GM23338 (cell line): ENCODE results near the gene PSMG4. TPM values are rescaled to one million over a fixed set of nuclear protein-coding genes. Genes with fewer than 3 reads are reported as not detected.

ENCODE experiments used
- ATAC-seq: fragments of 200-7000 bp; cut with Tn5 transposase; 3 replicates; pipeline ENCODE4 v1.9.1; 2020
- DNase-seq: peaks from one replicate; pipeline ENCODE4 v3.0.0-alpha.2; 2015; ENCODE audit warnings: low spot score
- H2AFZ ChIP-seq: fragments of 200-600 bp; sonication (generic); 2 replicates; pipeline ENCODE4 v1.8.0; 2016; ENCODE audit warnings: antibody characterized with exemption, mild to moderate bottlenecking, moderate library complexity
- H3F3A ChIP-seq: fragments of 200-600 bp; sonication (generic); replicated peaks from 2 replicates; pipeline ENCODE4 v1.8.0; 2017; ENCODE audit warnings: antibody characterized with exemption, mixed run types, low read depth
- H3K27ac ChIP-seq: fragments of 200-600 bp; sonication (generic); 2 replicates; pipeline ENCODE4 v1.6.1; 2016; ENCODE audit warnings: low read depth
- H3K27me3 ChIP-seq: fragments of 200-600 bp; sonication (generic); 2 replicates; pipeline ENCODE4 v1.8.0; 2016; ENCODE audit warnings: mild to moderate bottlenecking, mixed run types, moderate library complexity; ENCODE audit not compliant: insufficient read depth
- H3K36me3 ChIP-seq: fragments of 200-600 bp; sonication (generic); 2 replicates; pipeline ENCODE4 v1.8.0; 2016; ENCODE audit warnings: mild to moderate bottlenecking; ENCODE audit not compliant: insufficient read depth
- H3K4me1 ChIP-seq: fragments of 200-600 bp; sonication (generic); 2 replicates; pipeline ENCODE4 v1.8.0; 2016; ENCODE audit warnings: mild to moderate bottlenecking, moderate library complexity; ENCODE audit not compliant: insufficient read depth
- H3K4me2 ChIP-seq: fragments of 200-600 bp; sonication (generic); 2 replicates; pipeline ENCODE4 v1.7.1; 2017; ENCODE audit warnings: mixed run types
- H3K4me3 ChIP-seq: fragments of 200-600 bp; sonication (generic); 2 replicates; pipeline ENCODE4 v1.6.1; 2016; ENCODE audit warnings: mixed run types
- H3K79me2 ChIP-seq: fragments of 200-600 bp; sonication (generic); replicated peaks from 2 replicates; pipeline ENCODE4 v1.8.0; 2017; ENCODE audit warnings: mild to moderate bottlenecking; ENCODE audit not compliant: insufficient read depth
- H3K9me2 ChIP-seq: fragments of 200-600 bp; sonication (generic); 2 replicates; pipeline ENCODE4 v1.8.0; 2017; ENCODE audit not compliant: insufficient read depth
- H4K20me1 ChIP-seq: fragments of 200-600 bp; sonication (generic); replicated peaks from 2 replicates; pipeline ENCODE4 v1.8.0; 2017; ENCODE audit warnings: mild to moderate bottlenecking; ENCODE audit not compliant: insufficient read depth
- H3K27ac Mint-ChIP-seq: 2 replicates; pipeline ENCODE4 v1.8.0; 2020; ENCODE audit warnings: inconsistent platforms, mild to moderate bottlenecking, moderate library complexity, mixed read lengths
- H3K27me3 Mint-ChIP-seq: 3 replicates; pipeline ENCODE4 v1.8.0; 2022; ENCODE audit warnings: low read depth, mild to moderate bottlenecking, moderate library complexity, mixed read lengths, inconsistent platforms; ENCODE audit not compliant: insufficient read depth, poor library complexity
- H3K36me3 Mint-ChIP-seq: 3 replicates; pipeline ENCODE4 v1.8.0; 2021; ENCODE audit warnings: low read depth, mild to moderate bottlenecking, inconsistent platforms, moderate library complexity, mixed read lengths
- H3K4me1 Mint-ChIP-seq: 3 replicates; pipeline ENCODE4 v1.8.0; 2020; ENCODE audit warnings: mild to moderate bottlenecking, inconsistent platforms, mixed read lengths
- H3K4me3 Mint-ChIP-seq: 3 replicates; pipeline ENCODE4 v1.8.0; 2021; ENCODE audit warnings: moderate library complexity, mild to moderate bottlenecking, inconsistent platforms, mixed read lengths
- H3K9me3 Mint-ChIP-seq: 3 replicates; pipeline ENCODE4 v1.8.0; 2020; ENCODE audit warnings: moderate library complexity, mild to moderate bottlenecking, inconsistent platforms, mixed read lengths
- CTCF ChIP-seq, 2 experiments: fragments of 200-600 bp in 1 of 2; sonication (generic) in 1 of 2; conservative IDR thresholded peaks; 2 replicates each; pipeline versions ENCODE4 v1.5.1 to v1.6.1; 2016 to 2017; ENCODE audit warnings: antibody characterized with exemption in 2 of 2, low read depth in 2 of 2, mild to moderate bottlenecking in 2 of 2, moderate library complexity in 1 of 2
- EZH2 ChIP-seq: fragments of 200-600 bp; sonication (generic); IDR thresholded peaks from one replicate; pipeline ENCODE4 v1.8.0; 2017; ENCODE audit warnings: antibody characterized with exemption, mild to moderate bottlenecking, low read depth; ENCODE audit not compliant: unreplicated experiment
- EZH2phosphoT487 ChIP-seq: fragments of 200-600 bp; sonication (generic); IDR thresholded peaks from one replicate; pipeline ENCODE4 v1.8.1; 2018; ENCODE audit warnings: antibody characterized with exemption; ENCODE audit not compliant: unreplicated experiment
- JUNB ChIP-seq: IDR thresholded peaks from one replicate; pipeline ENCODE4 v1.6.1; 2016; ENCODE audit warnings: antibody characterized with exemption; ENCODE audit not compliant: unreplicated experiment
- NANOG ChIP-seq: IDR thresholded peaks from 2 replicates; pipeline ENCODE4 v1.6.1; 2016; ENCODE audit warnings: antibody characterized with exemption, borderline replicate concordance
- POLR2AphosphoS5 ChIP-seq: IDR thresholded peaks from 2 replicates; pipeline ENCODE4 v1.6.1; 2016; ENCODE audit warnings: antibody characterized with exemption, low read depth
- REST ChIP-seq: IDR thresholded peaks from one replicate; pipeline ENCODE4 v1.6.1; 2018; ENCODE audit warnings: antibody characterized with exemption; ENCODE audit not compliant: unreplicated experiment
- ZNF114 ChIP-seq: fragments of 250-450 bp; sonication (Bioruptor Pico); IDR thresholded peaks from 2 replicates; pipeline ENCODE4 v1.5.0; 2020; ENCODE audit warnings: mild to moderate bottlenecking, moderate library complexity
- ZNF331 ChIP-seq: fragments of 250-450 bp; sonication (Bioruptor Pico); IDR thresholded peaks from 2 replicates; pipeline ENCODE4 v1.5.0; 2020; ENCODE audit warnings: low read depth, mild to moderate bottlenecking, moderate library complexity
- ZNF462 ChIP-seq: fragments of 250-450 bp; sonication (Bioruptor Pico); IDR thresholded peaks from 2 replicates; pipeline ENCODE4 v1.5.0; 2020; ENCODE audit warnings: mild to moderate bottlenecking, moderate library complexity
- polyA plus RNA-seq: library from polyadenylated mRNA; unstranded; fragments of >200 nt; fragmentation: Nextera tagmentation; extraction: Ambion mirVana; gene quantifications from 2 replicates; pipeline ENCODE4 v1.2.1, GENCODE V29; 2016
- total RNA-seq: library from RNA; depleted of rRNA; stranded (reverse); fragments of >200 nt; shearing (Covaris generic); gene quantifications from 2 replicates; pipeline ENCODE4 v1.2.3, GENCODE V29; 2014

Gene PSMG4
- total and polyA plus RNA-seq, 2 experiments from 2014 or later = 37.2 to 168 TPM

- Histone ChIP-seq H3K36me3 (no peaks in the 10 kb centered on the region), H3K79me2 (no peaks in the 10 kb centered on the region), H3K4me2 (no peak overlapping the region), H3K9me2 (no peaks in the 10 kb centered on the region), H3F3A (no peaks in the 10 kb centered on the region), H3K27ac (no peak overlapping the region), H2AFZ (no peak overlapping the region), H4K20me1 (no peaks in the 10 kb centered on the region), H3K4me3 (no peak overlapping the region), H3K4me1 (no peaks in the 10 kb centered on the region), H3K27me3 (no peaks in the 10 kb centered on the region)
- Mint-ChIP-seq H3K4me3 (no peak overlapping the region), H3K27me3 (peaks cover 12% of the 10 kb centered on the region), H3K36me3 (no peaks in the 10 kb centered on the region), H3K27ac (no peak overlapping the region), H3K4me1 (no peaks in the 10 kb centered on the region), H3K9me3 (no peaks in the 10 kb centered on the region)
- ATAC-seq (no peak), DNase-seq (no peak)
- TF ChIP-seq JUNB (no peak), NANOG (no peak), ZNF331 (CRISPR knock-in tag) (no peak), REST (no peak), EZH2 (no peak), CTCF (conservative IDR thresholded peaks at IDR 0.05; ENCODE audit: low read depth in 2 of 2) (no peak), ZNF462 (no peak), ZNF114 (CRISPR knock-in tag) (no peak), POLR2AphosphoS5 (no peak), EZH2phosphoT487 (no peak)
These were observed 43.8 kb upstream of the PSMG4 start for GRCh38 chr6:3214898-3215297.
